HS-27A (cell line): ENCODE data around the gene TWIST1.

Experiments
- DNase-seq: peaks from one replicate; pipeline ENCODE4 v3.0.0-alpha.2; 2012; ENCODE audit warnings: low read depth, missing footprints

Gene TWIST1

DNA sequence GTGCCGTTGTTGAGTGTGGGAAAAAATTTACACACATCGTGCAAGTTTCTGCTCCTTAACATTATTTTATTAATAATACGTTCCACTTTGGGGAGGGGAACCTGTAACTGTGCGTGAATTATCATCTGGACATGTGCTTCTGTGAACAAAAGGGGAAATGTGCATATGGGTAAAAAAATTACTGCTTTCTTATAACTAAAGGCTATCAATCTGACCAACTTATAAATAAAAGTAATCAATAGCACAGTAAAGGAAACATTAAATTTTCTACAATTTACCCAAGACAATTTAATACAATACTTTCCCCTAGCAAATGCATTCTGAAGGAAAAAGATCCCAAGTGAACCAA is 4.5 kb downstream of the TWIST1 start:
- no peak for DNase-seq

- no peak for DNase-seq
Observed at GRCh38 chr7:19112274-19113001, 5.0 kb downstream of the TWIST1 start.

DNA sequence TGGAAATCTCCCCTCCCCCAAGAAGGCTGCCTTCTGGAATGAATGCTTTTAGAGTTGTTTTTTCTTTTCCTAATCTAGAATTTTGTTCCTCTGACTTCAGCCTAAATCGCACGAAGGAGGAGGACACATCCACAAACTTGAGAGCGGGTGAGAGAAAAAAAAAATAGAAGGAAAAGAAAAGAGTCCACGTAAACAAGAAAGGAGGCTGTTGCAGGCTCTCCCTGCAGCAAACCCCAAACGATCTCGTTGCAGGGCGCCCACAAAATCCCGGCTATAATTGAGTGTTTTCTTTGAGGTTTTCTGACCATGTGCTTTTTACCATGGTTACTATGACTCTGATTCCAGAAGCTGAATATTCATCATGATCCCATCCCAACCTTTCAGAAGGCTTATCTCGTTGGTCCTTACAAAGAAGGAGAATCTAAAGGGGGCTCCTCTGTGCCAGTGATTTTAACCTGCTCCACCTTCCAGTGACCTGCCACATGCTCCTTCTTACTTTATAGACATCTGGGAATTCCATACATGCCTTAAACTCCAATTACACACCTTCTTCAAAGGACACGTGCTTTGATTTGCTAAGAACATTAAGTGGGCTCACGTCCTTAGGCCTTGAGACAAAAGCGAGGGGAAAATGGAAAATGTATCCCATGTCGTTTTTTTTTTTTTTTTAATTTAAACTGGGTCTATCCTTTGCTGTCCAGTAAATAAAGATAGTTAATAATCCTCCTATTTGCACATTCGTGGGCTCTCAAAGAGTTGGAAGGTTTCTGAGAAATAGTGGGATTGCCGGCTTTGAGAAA is 5.8 kb downstream of the TWIST1 start:
- DNase-seq = no peak

- no peak for DNase-seq
Observed at GRCh38 chr7:19110776-19111175, 6.7 kb downstream of the TWIST1 start.

- DNase-seq = no peak
Observed at GRCh38 chr7:19110026-19110730, 7.3 kb downstream of the TWIST1 start.

DNA sequence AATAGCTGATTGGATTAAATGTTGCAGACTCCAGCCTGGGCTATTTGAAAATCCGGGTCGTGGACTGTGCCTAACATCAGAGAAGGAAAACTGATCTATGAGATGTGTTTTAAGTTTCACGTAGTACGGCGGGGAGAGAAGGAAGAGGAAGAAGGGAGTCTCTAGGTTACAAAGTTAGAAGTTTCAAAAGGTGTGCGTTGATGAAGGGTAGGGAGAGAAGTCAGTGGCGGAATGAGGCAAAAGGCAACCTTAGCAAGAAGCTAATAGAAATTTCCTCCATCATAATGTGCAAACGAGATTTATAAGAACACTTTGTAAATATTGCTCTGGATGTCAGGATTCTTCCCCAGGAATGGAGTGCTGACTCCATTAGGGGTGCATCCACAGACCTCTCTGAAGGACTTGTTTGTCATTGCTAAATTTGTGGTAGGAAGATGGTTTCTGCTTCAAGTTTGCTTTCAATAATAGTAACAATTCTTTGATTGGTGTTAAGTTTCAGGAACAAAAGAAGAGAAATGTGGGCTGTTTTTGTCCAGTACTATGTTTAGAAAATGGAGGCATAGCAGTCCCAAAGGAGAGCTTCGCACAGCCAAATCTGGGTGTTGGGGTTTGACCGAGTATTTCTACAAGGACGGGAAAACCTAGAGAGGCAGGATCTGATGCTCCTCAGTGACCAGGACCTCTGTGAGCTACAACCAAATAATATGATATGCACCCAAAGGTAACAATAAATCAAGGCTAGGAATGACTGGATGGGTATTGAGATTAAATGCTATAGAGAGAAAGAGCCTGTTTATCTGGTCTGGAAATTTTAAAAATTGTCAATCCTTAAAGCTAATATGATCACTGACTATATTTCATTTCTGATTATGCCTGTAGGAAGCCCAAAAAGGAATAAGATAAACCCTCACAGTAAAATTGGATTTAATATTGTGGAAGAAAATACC is 8.2 kb downstream of the TWIST1 start:
- no peak for DNase-seq

GRCh38 chr7:19107356-19108146 is 9.9 kb downstream of the TWIST1 start:
- no peak for DNase-seq

GRCh38 chr7:19107081-19107355 is 10.4 kb downstream of the TWIST1 start:
- no peak for DNase-seq

- no peak for DNase-seq
Observed at GRCh38 chr7:19106241-19107080, 11.0 kb downstream of the TWIST1 start.

DNA sequence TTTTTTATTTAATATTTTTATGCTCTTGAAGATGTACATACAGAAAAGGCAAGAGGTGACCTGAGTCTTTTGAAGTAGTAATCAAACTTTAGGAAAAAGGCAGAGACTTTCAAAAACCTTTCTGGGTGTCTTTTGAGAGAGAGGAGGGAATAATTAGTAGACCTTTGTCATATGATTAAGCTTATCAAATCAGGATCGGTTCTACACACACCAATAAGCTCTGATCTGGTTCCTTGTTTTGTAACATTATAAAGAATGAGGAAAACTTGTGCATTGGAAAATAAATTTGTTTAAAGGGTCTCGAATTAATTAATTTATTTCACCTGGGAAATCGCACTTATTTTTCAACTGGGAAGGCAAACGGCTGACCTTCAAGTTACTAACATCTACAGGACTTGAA is 11.9 kb downstream of the TWIST1 start:
- no peak for DNase-seq

DNA sequence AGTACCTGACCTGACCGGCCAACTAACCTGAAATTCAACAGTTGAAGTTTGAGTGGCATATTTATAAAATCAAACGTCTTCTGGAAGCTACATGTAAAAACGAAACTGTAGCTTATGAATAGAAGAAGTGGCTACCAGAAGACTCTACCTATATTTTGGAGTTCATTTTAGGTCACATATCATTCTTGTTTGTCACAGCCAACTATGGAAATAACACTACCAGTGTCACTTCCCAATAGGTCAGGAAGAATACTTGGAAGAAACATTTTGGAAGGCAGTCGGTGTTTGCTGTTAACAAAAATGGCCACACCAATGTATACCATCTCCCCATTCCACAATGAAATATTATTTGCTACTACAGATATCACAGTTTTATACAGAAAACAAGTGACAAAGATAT is 12.6 kb downstream of the TWIST1 start:
- DNase-seq = no peak

GRCh38 chr7:19102884-19103283 is 14.6 kb downstream of the TWIST1 start:
- DNase-seq = no peak

GRCh38 chr7:19101909-19102308 is 15.5 kb downstream of the TWIST1 start:
- DNase-seq = no peak

DNA sequence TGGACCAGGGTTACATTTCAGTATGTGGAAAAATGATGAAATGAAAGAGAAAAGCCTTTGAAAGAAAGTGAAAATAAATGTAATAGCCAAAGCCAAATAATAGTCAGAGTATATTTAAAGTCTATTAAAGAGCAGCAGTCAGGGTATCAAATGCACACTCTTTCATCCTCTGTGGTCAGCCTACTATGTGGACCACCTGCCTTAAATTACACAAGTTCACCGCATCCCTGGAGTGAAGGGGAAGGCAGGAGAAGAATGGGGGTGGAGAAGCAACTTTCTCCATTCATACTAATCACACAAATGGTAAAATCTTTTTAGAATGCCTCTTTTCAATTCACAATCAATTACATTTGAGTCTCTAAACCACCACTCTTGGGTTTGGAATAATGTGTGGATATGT is 16.0 kb downstream of the TWIST1 start:
- no peak for DNase-seq

DNA sequence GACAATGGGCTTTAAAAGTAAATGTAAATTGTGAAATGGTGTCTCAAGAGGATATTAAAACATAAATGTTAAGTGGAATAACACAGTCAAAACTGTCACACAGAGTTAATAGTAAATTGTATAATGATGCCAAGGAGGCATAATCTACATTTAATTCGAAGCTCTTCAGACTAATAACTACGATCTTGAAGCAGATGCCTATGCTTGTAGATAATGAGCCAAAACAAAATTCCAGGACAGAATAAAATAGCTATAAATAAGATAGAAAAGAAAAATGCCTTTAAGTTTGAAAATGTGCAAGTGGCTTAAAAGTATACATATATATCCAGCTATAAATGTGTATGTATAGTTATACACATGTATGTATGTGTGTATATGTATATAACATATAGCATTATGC is 17.5 kb downstream of the TWIST1 start:
- no peak for DNase-seq

DNA sequence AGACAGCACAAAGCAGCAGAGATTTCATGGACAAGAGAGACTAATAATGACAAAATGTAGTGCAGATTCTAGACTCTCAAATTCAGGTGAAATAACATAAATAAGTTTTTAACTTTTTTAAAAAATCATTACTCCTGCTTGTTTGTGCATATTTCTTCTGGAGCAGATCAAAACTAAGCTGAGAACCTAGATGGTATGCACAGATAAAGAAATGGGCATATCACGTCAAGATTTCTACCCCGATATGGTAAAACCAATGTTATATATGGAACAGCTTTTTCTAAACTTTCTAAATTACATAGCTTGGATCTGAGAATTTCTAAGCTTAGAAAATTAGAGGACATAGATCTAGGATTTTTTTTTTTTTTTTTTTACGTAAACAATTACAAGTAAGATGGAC is 18.2 kb downstream of the TWIST1 start:
- DNase-seq = no peak

DNA sequence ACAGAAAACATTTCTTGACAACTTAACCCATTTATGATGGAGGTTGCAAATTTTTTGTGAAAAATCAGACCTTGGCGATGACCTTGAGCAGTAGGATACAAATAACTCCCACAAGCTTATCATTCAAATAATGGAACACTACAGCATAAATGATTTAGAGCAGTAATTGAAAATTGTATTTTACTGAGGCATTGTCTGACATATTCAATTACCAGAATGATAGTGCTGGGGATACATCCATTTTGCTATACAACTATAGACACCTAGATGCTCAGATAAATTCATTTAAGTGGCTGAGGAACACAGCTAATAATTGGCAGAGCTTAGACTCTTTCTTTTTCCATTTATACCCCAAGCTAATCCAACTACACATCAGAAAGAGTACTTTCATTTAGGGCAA is 18.9 kb downstream of the TWIST1 start:
- no peak for DNase-seq

DNA sequence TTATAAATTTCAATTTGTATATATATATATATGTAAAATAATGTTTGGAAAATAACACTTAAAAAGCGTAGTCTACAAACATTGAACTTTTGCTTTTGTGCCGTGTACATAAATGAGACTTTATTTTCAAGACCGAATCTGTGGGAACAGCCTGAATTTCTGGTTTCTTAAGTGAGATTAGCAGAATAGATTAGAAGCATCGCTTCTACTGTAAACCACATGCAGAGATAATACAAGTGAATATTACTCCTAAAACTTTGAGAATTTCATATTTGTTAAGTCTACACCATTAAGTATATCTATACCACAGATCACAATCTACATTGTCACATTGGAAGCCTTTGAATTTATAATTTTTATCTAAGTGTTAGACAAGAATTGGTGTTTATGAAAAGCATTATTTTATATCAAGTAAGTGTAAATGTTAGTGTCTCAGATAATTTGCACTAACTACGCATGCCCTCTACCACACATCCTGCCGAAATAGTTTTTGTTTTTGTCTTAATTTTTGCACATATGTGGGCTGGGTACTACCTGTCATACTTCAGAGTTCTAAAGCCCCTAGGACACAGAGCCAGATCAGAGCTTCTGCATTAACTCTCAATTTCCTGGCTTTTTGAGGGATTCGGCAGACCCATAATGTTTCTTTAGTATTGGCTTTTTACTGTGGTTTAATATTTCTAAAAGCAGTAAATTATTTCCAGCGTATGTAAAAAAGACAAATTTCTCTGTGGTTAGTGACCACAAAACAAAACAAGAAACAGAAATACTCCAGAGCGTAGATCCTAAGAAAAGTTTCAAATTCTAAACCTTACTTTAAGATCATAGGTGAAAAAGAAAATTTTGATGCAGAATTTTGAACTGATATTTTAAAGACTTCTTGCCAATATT is 20.0 kb downstream of the TWIST1 start:
- no peak for DNase-seq

- DNase-seq = no peak
Observed at GRCh38 chr7:19095353-19095860, 22.0 kb downstream of the TWIST1 start.
